HK-2 (cell line): ENCODE results near the gene CEP192.
"Not testable (repeated sequence)": the region's sequence is repeated elsewhere in the genome, so short reads cannot be mapped to it uniquely, and the experiment has no call there.

Experiments used
- DNase-seq: peaks from one replicate; pipeline ENCODE4 v3.0.0-alpha.2; 2018; ENCODE audit not compliant: unreplicated experiment

Gene CEP192, protein sequence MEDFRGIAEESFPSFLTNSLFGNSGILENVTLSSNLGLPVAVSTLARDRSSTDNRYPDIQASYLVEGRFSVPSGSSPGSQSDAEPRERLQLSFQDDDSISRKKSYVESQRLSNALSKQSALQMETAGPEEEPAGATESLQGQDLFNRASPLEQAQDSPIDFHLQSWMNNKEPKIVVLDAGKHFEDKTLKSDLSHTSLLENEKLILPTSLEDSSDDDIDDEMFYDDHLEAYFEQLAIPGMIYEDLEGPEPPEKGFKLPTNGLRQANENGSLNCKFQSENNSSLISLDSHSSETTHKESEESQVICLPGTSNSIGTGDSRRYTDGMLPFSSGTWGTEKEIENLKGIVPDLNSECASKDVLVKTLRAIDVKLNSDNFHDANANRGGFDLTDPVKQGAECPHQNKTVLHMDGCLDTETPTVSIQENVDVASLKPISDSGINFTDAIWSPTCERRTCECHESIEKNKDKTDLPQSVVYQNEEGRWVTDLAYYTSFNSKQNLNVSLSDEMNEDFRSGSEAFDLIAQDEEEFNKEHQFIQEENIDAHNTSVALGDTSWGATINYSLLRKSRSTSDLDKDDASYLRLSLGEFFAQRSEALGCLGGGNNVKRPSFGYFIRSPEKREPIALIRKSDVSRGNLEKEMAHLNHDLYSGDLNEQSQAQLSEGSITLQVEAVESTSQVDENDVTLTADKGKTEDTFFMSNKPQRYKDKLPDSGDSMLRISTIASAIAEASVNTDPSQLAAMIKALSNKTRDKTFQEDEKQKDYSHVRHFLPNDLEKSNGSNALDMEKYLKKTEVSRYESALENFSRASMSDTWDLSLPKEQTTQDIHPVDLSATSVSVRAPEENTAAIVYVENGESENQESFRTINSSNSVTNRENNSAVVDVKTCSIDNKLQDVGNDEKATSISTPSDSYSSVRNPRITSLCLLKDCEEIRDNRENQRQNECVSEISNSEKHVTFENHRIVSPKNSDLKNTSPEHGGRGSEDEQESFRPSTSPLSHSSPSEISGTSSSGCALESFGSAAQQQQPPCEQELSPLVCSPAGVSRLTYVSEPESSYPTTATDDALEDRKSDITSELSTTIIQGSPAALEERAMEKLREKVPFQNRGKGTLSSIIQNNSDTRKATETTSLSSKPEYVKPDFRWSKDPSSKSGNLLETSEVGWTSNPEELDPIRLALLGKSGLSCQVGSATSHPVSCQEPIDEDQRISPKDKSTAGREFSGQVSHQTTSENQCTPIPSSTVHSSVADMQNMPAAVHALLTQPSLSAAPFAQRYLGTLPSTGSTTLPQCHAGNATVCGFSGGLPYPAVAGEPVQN (N-terminal part only)

DNA sequence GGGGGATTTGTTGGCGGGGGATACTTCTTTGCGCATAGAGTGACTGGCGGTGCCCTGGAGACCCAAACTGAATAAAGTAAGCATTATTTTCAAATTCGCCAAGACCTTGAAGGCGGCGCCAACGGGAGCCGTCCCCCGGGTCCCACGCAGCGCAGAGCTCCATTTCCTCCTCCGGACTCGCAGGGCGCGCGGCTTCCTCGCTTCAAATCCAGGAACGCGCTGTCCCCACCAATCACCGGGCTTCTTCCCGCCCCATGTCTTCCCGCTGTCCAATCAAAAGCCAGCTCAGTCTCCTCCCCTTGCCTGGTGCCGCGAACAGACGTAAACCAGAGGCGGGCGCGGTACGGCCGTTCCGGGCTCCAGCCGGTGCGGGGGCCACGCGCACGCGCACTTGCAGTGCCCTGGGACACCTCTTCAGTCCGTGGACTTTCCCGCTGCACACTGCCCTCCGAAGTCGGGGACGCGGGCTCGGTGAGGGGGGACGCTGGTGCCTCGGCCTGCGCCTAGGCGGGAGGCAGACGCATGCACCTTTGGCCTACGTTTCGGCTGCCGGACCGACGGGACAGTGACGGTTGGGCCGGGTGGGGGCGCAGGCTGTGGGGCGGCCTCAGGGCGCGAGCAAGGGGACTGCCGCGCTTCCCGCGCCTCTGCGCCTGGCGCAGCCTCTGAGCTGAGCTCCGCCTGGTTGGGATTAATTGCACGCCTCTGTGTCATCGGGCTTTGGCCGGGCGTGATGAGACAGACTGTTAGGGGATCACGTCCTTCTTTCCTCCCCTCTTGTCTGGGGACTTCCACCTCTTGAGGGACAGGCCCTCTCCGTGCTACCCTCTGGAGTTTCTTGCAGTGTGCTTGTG lies at the start of gene CEP192:
Gene CEP192 (plus strand): TSS at position 396 of the 854 bp plus-strand sequence. CDS start 8,063 bp downstream, outside the sequence.
- peak; percentile 94 for DNase-seq

DNA sequence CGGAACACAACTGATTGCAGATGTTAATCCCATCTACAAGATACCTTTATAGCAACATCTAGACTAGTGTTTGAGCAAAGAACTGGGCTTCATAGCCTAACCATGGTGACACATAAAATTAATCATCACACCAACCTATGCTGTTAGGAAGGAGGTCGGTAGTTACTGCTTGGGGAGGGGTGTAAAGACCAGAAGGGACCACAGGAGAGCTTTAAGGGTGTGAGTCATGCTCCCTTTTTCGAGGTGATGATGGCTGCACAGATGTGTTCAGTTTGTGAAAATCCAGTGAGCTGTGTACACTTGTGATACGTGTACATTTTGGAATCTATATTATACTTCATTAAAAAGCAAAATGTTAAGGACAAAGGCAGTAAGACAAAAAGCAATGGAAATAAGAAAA lies 47.9 kb upstream of the CEP192 start:
- no peak for DNase-seq

DNA sequence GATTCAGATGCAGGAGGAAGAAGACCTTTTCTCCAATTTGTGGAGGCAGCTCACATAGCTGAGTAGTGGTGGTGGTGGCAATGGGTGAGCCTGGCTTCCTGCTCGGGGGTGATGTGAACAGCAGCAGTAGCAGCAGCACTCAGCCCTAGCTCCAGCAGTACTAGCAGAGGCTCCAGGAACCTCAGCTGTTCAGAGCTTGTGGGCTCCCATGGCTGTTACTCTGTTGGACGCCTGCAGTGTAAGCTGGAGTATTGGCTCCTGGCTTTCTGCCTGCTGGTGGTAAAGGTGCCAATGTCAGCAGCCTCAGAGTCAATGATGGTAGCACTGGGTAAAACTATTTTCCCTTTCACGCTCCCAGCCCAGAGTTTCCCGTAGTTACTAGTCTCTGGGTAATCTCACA lies 46.5 kb upstream of the CEP192 start:
- DNase-seq: no peak

DNA sequence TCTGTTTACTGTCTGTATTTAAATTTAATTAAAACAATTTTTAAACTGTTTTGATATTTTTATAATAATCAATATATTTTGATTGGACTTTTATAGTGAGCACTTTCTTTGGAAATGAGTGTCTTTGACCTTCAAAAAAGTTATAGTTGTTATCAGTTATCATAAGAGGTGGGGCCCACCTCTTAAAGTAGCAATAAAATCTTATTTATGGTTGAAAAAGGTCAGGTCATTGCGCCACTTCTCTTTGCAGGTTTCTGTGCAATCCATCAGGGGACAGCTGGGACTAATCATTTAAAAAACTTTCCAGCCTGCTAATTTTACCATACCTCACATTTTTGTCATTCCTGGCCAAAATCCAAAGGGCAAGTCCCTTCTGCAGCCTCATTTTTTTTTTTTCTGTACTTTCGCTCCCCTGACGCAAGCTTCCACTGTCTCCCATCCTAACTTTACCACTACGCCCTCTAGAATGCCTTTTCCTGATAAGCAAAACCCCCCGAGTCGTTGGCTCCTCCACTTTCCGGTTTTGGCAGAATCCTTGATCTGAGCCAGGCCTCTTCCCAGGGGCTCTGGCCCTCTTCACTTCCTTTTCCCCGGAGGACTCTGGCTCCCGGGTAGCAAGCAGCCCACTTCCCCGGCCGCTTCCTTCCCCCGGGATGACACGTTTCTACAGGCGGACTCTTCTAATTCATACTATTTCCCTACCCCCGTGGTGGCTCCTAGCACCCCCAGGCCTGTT lies 44.4 kb upstream of the CEP192 start:
- DNase-seq: peak; percentile 41

DNA sequence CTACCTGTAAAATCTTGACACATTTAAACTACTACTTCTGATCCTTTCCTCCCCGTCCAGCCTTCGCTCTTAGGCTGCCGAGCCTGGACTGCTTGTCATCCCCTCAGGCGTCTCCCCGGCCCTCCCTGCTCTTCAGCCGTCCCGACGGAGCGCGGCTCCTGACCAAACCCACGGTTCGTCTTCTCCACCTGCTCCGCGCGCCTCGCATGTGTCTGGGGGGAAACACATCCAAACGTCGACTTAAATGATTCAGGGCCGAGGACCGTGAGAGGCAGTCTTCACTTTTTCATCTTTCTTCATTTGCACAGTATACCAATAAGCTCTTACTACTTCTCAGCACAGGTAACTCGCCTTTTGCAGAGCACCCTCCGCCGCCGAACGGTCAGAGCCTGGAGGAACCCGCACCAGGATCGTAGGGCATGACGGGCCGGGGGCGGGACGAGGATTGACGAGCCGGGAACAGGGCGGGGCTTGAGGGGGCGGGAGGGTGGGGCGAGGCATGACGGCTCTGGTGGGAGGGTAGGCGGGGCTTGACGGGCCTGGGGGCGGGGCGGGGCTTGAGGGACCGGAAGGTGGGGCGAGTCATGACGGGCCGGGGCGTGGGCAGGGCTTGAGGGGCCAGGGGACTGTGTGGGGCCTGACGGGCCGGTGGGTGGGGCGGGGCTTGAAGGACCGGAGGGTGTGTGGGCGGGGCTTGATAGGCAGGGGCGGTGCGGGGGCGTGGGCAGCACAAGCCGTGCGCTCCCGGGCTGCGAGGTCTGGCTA lies 43.7 kb upstream of the CEP192 start, which contains the start of gene SEH1L:
Gene SEH1L (plus strand): TSS at position 727 of the 765 bp plus-strand sequence. CDS start 111 bp downstream, outside the sequence.
- DNase-seq: peak; percentile 98

DNA sequence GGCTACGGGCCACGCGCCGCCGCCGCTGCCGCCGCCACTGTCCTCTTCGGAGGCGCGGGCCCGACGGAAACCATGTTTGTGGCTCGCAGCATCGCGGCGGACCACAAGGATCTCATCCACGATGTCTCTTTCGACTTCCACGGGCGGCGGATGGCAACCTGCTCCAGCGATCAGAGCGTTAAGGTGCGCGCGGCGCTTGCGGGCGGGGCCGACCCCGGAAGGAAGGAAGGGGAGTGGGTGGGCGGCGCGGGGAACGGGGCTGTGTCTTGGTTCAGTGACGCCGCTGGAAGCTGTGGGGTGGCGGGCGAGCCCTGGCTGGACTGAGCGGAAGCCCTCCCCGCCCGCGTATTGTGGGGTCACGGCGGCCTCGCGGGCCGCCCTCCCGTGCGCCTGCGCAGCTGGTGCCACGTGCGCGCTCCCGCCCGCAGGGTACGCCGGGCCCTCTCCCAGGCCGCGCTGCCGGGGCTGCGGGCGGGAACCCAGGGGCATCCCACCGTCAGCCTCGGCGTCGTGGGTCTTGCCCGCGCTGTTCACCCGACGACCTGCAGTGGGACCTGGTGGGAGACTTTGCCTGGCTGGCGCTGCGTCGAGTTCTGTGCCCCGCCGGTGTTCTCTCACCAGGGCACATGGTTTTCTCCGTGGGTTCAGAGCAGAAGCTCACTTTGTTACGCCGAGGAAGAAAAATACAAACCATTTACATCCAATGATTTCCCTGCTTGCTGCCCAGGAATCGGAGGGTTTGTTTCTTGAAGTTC lies 42.9 kb upstream of the CEP192 start:
- DNase-seq: peak; percentile 85

DNA sequence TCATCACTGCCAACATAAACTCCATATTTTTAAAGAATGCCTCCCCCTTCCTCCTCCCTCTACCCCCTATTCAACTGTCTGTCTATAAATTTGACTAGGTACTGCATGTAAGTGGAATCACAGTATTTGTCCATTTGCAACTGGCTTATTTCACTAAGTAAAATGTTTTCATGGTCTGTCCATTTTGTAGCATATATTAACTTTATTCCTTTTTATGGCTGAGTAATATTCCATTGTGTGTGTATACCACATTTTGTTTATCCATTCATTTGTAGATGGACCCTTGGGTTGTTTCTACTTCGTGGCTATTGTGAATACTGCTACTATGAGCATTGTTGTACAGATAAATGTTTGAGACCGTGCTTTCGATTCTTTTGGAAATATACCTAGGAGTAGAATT lies 32.7 kb upstream of the CEP192 start:
- no peak for DNase-seq

DNA sequence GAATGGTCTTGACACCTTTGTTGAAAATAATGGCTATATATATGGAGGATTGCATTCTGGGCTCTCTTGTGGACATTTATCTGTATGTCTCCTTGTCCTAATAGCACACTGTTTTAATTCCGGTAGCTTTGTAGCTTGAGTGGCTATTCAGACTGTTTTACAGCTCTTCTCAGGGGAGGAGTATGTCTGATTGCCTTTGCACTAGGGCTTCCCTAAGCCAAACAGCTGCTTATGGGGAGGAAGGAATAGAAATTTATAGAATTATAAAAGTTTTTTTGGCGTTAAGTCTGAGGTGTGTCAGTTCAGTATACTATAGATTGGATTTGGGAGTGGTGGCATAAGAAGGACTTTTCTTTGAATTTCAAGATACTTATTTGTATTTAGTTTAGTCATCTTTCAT lies 30.8 kb upstream of the CEP192 start:
- DNase-seq: no peak

DNA sequence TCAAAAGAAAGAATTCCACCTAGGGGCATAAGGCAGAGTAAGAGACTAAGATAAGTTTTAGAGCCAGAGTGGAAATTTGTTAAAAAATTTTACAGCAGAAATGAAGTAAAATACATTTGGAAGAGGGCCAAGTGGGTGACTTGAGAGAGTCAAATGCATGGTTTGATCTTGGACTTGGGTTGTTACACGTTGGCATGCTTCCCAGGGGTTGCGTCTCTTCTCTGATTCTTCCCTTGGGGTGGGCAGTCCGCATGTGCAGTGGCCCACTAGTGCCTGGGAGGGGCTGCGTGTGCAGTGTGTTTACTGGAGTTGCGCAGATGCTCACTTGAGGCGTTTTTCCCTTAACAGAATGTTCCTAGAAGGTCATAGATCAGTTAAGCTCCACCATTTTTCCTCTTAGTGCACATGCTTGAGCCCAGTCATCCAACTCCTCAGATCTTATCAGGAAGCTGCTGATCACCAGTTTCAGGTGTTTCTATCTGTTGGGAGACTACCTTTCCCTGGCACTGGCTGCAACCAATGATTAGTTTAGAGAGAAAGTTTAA lies 30.2 kb upstream of the CEP192 start:
- no peak for DNase-seq

DNA sequence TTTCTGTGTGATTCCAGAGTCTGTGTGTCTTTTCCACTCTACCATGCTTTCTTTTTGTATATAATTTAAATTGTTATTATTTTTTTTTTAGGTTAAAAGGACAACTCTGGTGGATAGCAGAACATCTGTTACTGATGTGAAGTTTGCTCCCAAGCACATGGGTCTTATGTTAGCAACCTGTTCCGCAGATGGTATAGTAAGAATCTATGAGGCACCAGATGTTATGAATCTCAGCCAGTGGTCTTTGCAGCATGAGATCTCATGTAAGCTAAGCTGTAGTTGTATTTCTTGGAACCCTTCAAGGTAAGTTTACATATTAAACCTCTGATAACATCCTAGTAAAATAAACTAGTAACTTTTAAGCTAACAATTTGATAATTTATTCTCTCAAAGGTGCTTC lies 28.1 kb upstream of the CEP192 start:
- DNase-seq: no peak

DNA sequence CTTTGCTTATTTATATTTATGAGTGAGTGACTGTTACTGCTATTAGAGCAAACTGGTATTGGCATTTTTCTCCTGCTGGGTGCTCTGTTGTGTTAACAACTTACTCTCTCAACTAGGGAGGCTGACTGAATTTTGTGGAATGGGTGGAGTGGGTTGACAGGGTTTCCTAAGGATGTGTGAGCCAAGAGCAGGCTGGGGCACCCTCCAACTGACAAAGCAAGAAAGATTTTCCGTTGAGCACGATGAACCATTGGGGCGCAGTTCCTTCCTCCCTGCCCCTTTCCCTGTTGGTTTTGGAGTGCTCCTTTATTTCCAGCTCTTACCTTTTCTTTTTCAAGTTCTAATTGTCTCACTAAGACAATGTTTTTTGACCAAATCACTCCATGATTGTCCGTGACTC lies 23.0 kb upstream of the CEP192 start:
- DNase-seq: no peak

DNA sequence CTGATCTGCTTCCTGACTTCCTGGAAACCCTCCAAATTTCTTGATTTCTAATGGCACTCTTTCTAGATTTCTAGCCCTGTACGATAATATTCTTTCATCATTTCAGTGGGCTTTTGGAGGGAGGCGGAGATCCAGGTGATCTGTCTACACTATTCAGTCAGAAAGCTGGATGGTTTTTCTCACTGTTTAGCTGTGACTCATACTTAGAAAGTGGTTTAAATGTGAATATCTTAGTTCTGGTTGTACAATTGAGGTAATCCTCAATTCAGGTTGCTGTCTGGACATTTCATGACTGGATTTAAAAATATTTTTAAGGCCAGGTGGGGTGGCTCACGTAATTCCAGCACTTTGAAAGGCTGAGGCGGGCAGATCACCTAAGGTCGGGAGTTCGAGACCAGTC lies 22.5 kb upstream of the CEP192 start:
- DNase-seq: no peak

DNA sequence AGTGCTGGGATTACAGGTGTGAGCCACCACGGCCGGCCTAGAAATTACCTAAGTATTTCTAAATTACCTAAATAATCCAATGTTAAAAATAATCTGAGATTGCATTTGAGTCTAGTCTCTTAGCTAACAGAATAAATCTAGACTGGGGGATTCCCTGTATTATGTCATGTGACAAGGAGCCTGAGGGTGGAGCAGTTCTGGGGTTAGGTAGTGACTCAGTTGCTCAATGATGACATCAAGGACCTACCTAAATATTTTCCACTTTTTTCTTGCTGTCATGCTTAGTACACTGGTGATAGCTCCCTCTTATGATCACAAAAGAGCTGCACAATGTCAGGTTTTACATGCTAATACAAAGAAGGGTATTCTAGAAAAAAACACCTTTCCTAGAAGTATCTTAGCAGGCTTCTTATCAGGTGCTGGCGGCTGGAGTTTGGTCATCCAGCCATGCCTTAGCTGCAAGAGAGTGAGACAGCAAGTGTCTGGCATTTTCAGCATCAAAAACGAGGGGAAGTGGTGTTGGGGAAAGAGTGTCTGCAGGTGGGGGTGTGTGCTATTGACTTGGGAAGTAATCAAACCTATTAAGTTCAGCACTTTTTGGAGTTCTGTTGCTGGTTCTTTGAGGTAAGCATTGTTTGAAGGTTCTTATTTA lies 17.5 kb upstream of the CEP192 start:
- DNase-seq: no peak

DNA sequence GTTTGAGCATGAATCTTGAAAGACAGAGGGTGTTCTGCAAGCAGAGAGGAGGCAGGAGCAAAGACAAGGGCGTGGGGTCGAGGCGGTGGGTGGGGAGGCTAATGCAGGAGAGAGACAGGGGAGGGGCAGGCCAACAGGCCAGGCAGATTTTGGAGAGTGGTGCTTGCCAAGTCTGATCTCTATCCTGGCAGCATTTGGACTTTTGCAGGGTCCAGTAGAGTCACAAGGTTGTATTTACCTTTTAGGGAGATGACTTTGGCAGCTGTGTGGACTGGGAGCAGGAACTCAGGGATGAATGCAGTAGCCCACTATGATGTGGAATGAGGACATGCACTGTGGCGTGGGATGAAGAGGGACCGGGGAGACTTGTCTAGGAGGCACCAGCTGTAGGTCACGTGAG lies 15.7 kb upstream of the CEP192 start:
- DNase-seq: no peak

DNA sequence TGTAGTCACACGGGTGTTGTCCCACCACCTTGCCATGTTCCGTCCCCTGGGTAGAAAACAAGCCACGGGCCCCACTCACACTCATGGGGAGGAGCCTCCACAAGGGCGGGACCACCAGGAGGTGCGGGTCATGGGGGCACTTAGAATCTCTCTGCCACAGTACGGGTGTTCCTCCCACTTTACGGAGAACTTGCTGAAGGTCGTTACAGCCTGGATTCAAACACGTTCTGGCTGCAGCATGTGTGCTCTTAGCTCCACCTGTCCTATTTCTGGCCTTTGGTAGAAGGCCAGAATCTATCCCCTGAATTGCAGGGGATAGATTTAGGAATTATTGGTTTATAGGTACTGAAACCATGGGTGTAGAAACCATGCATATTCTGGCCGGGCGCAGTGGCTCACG lies 14.9 kb upstream of the CEP192 start:
- no peak for DNase-seq

DNA sequence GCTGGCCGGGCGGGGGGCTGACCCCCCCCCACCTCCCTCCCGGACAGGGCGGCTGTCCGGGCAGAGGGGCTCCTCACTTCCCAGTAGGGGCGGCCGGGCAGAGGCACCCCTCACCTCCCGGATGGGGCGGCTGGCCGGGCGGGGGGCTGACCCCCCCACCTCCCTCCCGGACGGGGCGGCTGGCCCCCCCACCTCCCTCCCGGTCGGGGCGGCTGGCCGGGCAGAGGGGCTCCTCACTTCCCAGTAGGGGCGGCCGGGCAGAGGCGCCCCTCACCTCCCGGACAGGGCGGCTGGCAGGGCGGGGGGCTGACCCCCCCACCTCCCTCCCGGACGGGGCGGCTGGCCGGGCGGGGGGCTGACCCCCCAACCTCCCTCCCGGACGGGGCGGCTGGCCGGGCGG lies 11.1 kb upstream of the CEP192 start:
- DNase-seq: not testable (repeated sequence)

DNA sequence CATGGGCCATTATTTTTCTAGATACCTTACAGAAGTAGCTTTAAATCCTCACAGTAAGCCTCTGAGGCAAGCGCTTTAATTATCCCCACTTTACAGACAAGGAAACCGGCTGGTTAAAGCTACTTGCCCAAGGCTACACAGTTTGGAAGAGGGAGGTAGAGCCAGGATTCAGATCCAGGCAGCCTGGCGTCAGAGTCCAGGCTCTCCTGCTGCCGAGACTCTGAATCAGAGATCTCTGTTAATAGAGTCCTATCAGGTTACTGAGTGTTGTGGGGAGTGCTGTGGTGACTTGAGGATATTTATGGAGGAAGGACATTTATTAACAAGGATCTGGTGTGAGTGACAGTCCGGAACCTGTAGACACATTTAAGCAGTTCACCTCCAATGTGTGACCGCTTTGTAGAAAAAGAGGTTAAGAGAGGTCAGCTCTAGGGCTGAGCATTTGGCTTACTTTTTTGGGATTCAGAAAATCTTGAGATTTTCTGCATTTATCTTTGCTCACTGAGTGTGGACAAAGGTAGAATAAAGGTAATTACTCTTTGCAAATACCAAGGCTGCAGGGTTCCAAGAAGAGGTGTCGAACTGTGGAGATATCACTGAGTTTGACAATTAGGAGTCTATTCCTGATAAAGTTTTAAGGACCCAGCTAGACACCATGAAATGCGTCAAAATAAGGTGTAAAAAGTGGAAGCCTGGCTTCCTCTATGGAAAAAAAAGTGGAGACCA lies 1.6 kb upstream of the CEP192 start:
- DNase-seq: peak; percentile 25
